IMR-90 (cell line): Measurements from ENCODE around the gene SIK1. TPM values are rescaled to one million over a fixed set of nuclear protein-coding genes. Genes with fewer than 3 reads are reported as not detected.

Experiments used
- ATAC-seq: fragments of 200-7000 bp; cut with Tn5 transposase; 2 replicates; pipeline ENCODE4 v1.9.1; 2020; ENCODE audit warnings: low read depth, mild to moderate bottlenecking, moderate library complexity
- BruUV-seq: library from RNA; stranded (reverse); fragments of 400-500 nt; replicated peaks from 2 replicates; lab custom pipeline; 2021; lab: Mats Ljungman, UMichigan
- CTCF ChIA-PET: fragments of 300-600 bp; formaldehyde crosslinking; extraction: SDS; loops from one replicate; lab custom pipeline; 2021; ENCODE audit warnings: antibody characterized with exemption; lab: Yijun Ruan, JAX
- POLR2A ChIA-PET: fragments of 300-600 bp; sonication (Branson Sonifier 250); formaldehyde crosslinking; loops from one replicate; lab custom pipeline; 2022; ENCODE audit warnings: antibody characterized with exemption; ENCODE audit not compliant: unreplicated experiment; lab: Charles Lee
- DNase-seq: peaks from one replicate; pipeline ENCODE4 v3.0.0; 2013
- H2AFZ ChIP-seq: replicated peaks from 2 replicates; pipeline ENCODE3; 2013; ENCODE audit warnings: low read length, mild to moderate bottlenecking; ENCODE audit not compliant: poor library complexity
- H2AK5ac ChIP-seq: 2 replicates; pipeline ENCODE4 v1.6.1; 2013; ENCODE audit warnings: low read depth, low read length, inconsistent platforms
- H2AK9ac ChIP-seq: replicated peaks from 2 replicates; pipeline ENCODE3; 2013; ENCODE audit warnings: mild to moderate bottlenecking, low read depth, low read length, moderate library complexity; ENCODE audit not compliant: poor library complexity
- H2BK120ac ChIP-seq: 2 replicates; pipeline ENCODE4 v1.6.1; 2013; ENCODE audit warnings: low read depth, low read length, inconsistent platforms
- H2BK15ac ChIP-seq: 3 replicates; pipeline ENCODE4 v1.6.1; 2013; ENCODE audit warnings: low read depth, low read length, inconsistent platforms
- H2BK20ac ChIP-seq: 2 replicates; pipeline ENCODE4 v1.6.1; 2013; ENCODE audit warnings: low read depth, mild to moderate bottlenecking, inconsistent platforms, low read length, moderate library complexity
- H2BK5ac ChIP-seq: 2 replicates; pipeline ENCODE4 v1.6.1; 2013; ENCODE audit warnings: mild to moderate bottlenecking, low read depth, low read length, inconsistent platforms; ENCODE audit not compliant: poor library complexity, severe bottlenecking
- H3K14ac ChIP-seq: replicated peaks from 2 replicates; pipeline ENCODE4 v1.6.1; 2013; ENCODE audit warnings: low read depth, low read length, inconsistent platforms
- H3K18ac ChIP-seq: 2 replicates; pipeline ENCODE4 v1.6.1; 2013; ENCODE audit warnings: low read depth, low read length, control low read depth
- H3K23ac ChIP-seq: 2 replicates; pipeline ENCODE4 v1.6.1; 2013; ENCODE audit warnings: low read depth, low read length, inconsistent platforms
- H3K27ac ChIP-seq: 2 replicates; pipeline ENCODE4 v1.5.1; 2013; ENCODE audit warnings: mild to moderate bottlenecking, control low read depth, low read length; ENCODE audit not compliant: insufficient read depth
- H3K27me3 ChIP-seq: 2 replicates; pipeline ENCODE4 v1.6.1; 2013; ENCODE audit warnings: low read length; ENCODE audit not compliant: control insufficient read depth, insufficient read depth
- H3K36me3 ChIP-seq: 2 replicates; pipeline ENCODE4 v1.6.1; 2013; ENCODE audit warnings: low read length, mixed read lengths; ENCODE audit not compliant: control insufficient read depth, insufficient read depth
- H3K4ac ChIP-seq: 2 replicates; pipeline ENCODE4 v1.6.1; 2013; ENCODE audit warnings: low read depth, low read length, inconsistent platforms
- H3K4me1 ChIP-seq: 2 replicates; pipeline ENCODE4 v1.6.1; 2013; ENCODE audit warnings: low read length, mixed read lengths; ENCODE audit not compliant: control insufficient read depth, insufficient read depth
- H3K4me2 ChIP-seq: 2 replicates; pipeline ENCODE4 v1.6.1; 2013; ENCODE audit warnings: low read depth, mild to moderate bottlenecking, control low read depth, low read length, moderate library complexity
- H3K4me3 ChIP-seq: 2 replicates; pipeline ENCODE4 v1.5.1; 2013; ENCODE audit warnings: low read depth, mild to moderate bottlenecking, control low read depth, low read length, moderate library complexity; ENCODE audit not compliant: insufficient read depth
- H3K56ac ChIP-seq: 2 replicates; pipeline ENCODE4 v1.6.1; 2013; ENCODE audit warnings: low read length, inconsistent platforms; ENCODE audit not compliant: insufficient read depth; ENCODE audit errors: extremely low read depth
- H3K79me1 ChIP-seq, 2 experiments: 2 replicates each; pipeline ENCODE4 v1.6.1; 2013; ENCODE audit warnings: low read length in 2 of 2, inconsistent platforms in 1 of 2, low read depth in 1 of 2
- H3K9ac ChIP-seq: 2 replicates; pipeline ENCODE4 v1.6.1; 2013; ENCODE audit warnings: low read depth, low read length, control low read depth
- H3K9me1 ChIP-seq: 2 replicates; pipeline ENCODE4 v1.6.1; 2013; ENCODE audit warnings: low read length, inconsistent platforms; ENCODE audit not compliant: insufficient read depth
- H3K9me3 ChIP-seq: 2 replicates; pipeline ENCODE4 v1.6.1; 2013; ENCODE audit warnings: low read length; ENCODE audit not compliant: control insufficient read depth, insufficient read depth
- H4K20me1 ChIP-seq: 2 replicates; pipeline ENCODE4 v1.6.1; 2013; ENCODE audit warnings: low read length, inconsistent platforms; ENCODE audit not compliant: insufficient read depth
- H4K5ac ChIP-seq: 2 replicates; pipeline ENCODE4 v1.6.1; 2013; ENCODE audit warnings: mild to moderate bottlenecking, low read depth, low read length, control low read depth
- H4K8ac ChIP-seq, 2 experiments: 2 replicates each; pipeline ENCODE4 v1.6.1; 2013; ENCODE audit warnings: low read depth in 2 of 2, low read length in 2 of 2, control low read depth in 1 of 2, inconsistent platforms in 1 of 2
- H4K91ac ChIP-seq: 2 replicates; pipeline ENCODE4 v1.6.1; 2013; ENCODE audit warnings: low read depth, low read length, inconsistent platforms; ENCODE audit not compliant: insufficient read depth
- FOS ChIP-seq: fragments of 150-350 bp; IDR thresholded peaks from 2 replicates; pipeline ENCODE4 v1.6.1; 2016; ENCODE audit warnings: low read depth, low read length
- RCOR1 ChIP-seq: IDR thresholded peaks from 2 replicates; pipeline ENCODE4 v1.6.1; 2012; ENCODE audit warnings: mild to moderate bottlenecking, low read length, improper control_type of control experiment; ENCODE audit not compliant: insufficient replicate concordance
- WGBS, 2 experiments: methylation state at CpG; one replicate each; pipeline versions ENCODE4 v1.1.5 to v1.1.7; 2013; ENCODE audit warnings: missing lambda C conversion rate in 2 of 2; ENCODE audit not compliant: insufficient read length in 1 of 2; ENCODE audit errors: extremely low coverage in 2 of 2; 5-methylcytosine and 5-hydroxymethylcytosine counted together
- dilution Hi-C: fragments of 300-500 bp; cut with HindIII; formaldehyde crosslinking; loops from one replicate; pipeline ENCODE4 v1.14.3; 2018; ENCODE audit warnings: low sequenced_read_pairs; ENCODE audit not compliant: unreplicated experiment
- in situ Hi-C: fragments of 300-500 bp; cut with MboI; formaldehyde crosslinking; loops from 3 replicates; pipeline ENCODE4 v1.14.3; 2019; ENCODE audit warnings: low sequenced_read_pairs, inconsistent platforms, mixed read lengths
- intact Hi-C: fragments of 100-400 bp; cut with micrococcal nuclease; formaldehyde crosslinking; loops from 2 replicates; pipeline ENCODE4 v1.10.0; 2022
- polyA plus RNA-seq, 3 experiments: library from polyadenylated mRNA; depleted of rRNA; stranded (reverse); fragments of >200 nt; gene quantifications; 2 replicates each; pipeline ENCODE4 v1.2.3, GENCODE V29; 2012; ENCODE audit warnings: low replicate concordance in 1 of 3
- total RNA-seq: library from RNA; depleted of rRNA; stranded (reverse); fragments of >200 nt; gene quantifications from 2 replicates; pipeline ENCODE4 v1.2.3, GENCODE V29; 2012; rRNA removed

Gene SIK1
- total and polyA plus RNA-seq, 2 of the 4 experiments (the other 2 are of a cell fraction): 0.54 to 1.9 TPM

DNA sequence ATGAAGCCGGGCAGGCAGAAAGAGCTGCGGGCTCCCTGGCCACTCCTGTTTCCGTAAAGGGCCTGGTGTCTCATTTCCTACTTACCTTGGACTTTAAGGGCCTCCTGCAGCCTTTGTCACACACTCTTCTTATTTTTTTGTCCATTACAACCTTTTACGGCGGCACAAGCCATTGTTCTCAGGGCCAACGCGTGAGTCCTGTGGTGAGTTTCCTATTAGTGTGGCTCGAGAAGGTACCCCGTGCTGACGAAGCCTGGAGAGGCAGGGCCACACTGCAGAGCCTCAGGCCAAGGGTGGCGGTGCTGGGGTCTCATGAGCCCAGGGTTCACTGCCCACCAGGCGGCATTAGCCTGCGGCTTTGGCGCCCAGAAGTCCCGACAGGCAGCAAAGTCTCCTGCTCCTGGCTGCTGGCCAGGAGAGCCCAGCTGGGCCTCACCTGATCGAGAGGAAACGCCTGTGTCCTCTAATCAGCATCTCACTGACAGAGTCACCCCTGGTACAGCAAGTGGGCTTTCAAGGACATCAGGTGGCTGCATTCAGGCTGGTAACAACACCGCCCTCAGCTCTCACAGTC, 62.0 kb downstream of the SIK1 start:
- Histone ChIP-seq H3K9me1 (peaks cover 11% of the 10 kb centered on the region), H3K36me3 (no peaks in the 10 kb centered on the region), H3K9me3 (no peaks in the 10 kb centered on the region), H3K79me1 (no peaks in the 10 kb centered on the region; a peak in 1 of 4 replicates), H3K14ac (no peak overlapping the region), H2BK5ac (no peak overlapping the region), H2BK15ac (no peak overlapping the region), H3K27ac (no peak overlapping the region), H3K23ac (no peak overlapping the region), H3K4me2 (no peak overlapping the region), H3K56ac (no peak overlapping the region), H3K4me1 (peaks cover 10% of the 10 kb centered on the region), H4K8ac (no peak overlapping the region), H2BK20ac (no peak overlapping the region), H4K5ac (no peak overlapping the region), H2AK5ac (no peak overlapping the region), H2BK120ac (no peak overlapping the region), H3K4ac (no peak overlapping the region), H4K91ac (no peak overlapping the region), H3K27me3 (no peaks in the 10 kb centered on the region; the same call in 1 of the 2 replicates), H2AFZ (no peak overlapping the region), H3K4me3 (no peak overlapping the region), H3K9ac (no peak overlapping the region), H4K20me1 (no peaks in the 10 kb centered on the region), H2AK9ac (no peak overlapping the region), H3K18ac (no peak overlapping the region)
- CTCF ChIA-PET: no interaction called here
- TF ChIP-seq FOS (no peak), RCOR1 (no peak)
- BruUV-seq: no TSS peak
- DNase-seq (no peak), ATAC-seq (no peak)
- dilution Hi-C loops (no loop called here), in situ Hi-C loops (no loop called here), intact Hi-C loops (no loop called here)
- WGBS, 2 experiments: 100% methylated on average over 5 of the region's 18 CpGs; no CpG with 5 or more reads in 1 of the 2 experiments
- POLR2A ChIA-PET: no interaction called here

Other genes with a start within 250 kb of the SIK1 start
- 0.83 and 0.90 TPM in 2 replicates for gene HSF2BP, start 232.4 kb upstream of the SIK1 start, total RNA-seq
- 0.63 and 0.87 TPM in 2 replicates for gene HSF2BP, start 232.4 kb upstream of the SIK1 start, polyA plus RNA-seq (2012; rRNA removed)
- gene RRP1B, start 232.4 kb upstream of the SIK1 start, total RNA-seq: 16.1 and 21.4 TPM in 2 replicates
- gene RRP1B, start 232.4 kb upstream of the SIK1 start, polyA plus RNA-seq (2012; rRNA removed): 11.1 and 11.7 TPM in 2 replicates